GM23338 (cell line): ENCODE results near the gene GALNT16. TPM values are rescaled to one million over a fixed set of nuclear protein-coding genes. Genes with fewer than 3 reads are reported as not detected.
A peak's percentile ranks its signal among the peaks of the same experiment; 100 is the strongest.

ENCODE experiments used
- ATAC-seq: fragments of 200-7000 bp; cut with Tn5 transposase; 3 replicates; pipeline ENCODE4 v1.9.1; 2020
- DNase-seq: peaks from one replicate; pipeline ENCODE4 v3.0.0-alpha.2; 2015; ENCODE audit warnings: low spot score
- H2AFZ ChIP-seq: fragments of 200-600 bp; sonication (generic); 2 replicates; pipeline ENCODE4 v1.8.0; 2016; ENCODE audit warnings: antibody characterized with exemption, mild to moderate bottlenecking, moderate library complexity
- H3F3A ChIP-seq: fragments of 200-600 bp; sonication (generic); replicated peaks from 2 replicates; pipeline ENCODE4 v1.8.0; 2017; ENCODE audit warnings: antibody characterized with exemption, mixed run types, low read depth
- H3K27ac ChIP-seq: fragments of 200-600 bp; sonication (generic); 2 replicates; pipeline ENCODE4 v1.6.1; 2016; ENCODE audit warnings: low read depth
- H3K27me3 ChIP-seq: fragments of 200-600 bp; sonication (generic); 2 replicates; pipeline ENCODE4 v1.8.0; 2016; ENCODE audit warnings: mild to moderate bottlenecking, mixed run types, moderate library complexity; ENCODE audit not compliant: insufficient read depth
- H3K36me3 ChIP-seq: fragments of 200-600 bp; sonication (generic); 2 replicates; pipeline ENCODE4 v1.8.0; 2016; ENCODE audit warnings: mild to moderate bottlenecking; ENCODE audit not compliant: insufficient read depth
- H3K4me1 ChIP-seq: fragments of 200-600 bp; sonication (generic); 2 replicates; pipeline ENCODE4 v1.8.0; 2016; ENCODE audit warnings: mild to moderate bottlenecking, moderate library complexity; ENCODE audit not compliant: insufficient read depth
- H3K4me2 ChIP-seq: fragments of 200-600 bp; sonication (generic); 2 replicates; pipeline ENCODE4 v1.7.1; 2017; ENCODE audit warnings: mixed run types
- H3K4me3 ChIP-seq: fragments of 200-600 bp; sonication (generic); 2 replicates; pipeline ENCODE4 v1.6.1; 2016; ENCODE audit warnings: mixed run types
- H3K79me2 ChIP-seq: fragments of 200-600 bp; sonication (generic); replicated peaks from 2 replicates; pipeline ENCODE4 v1.8.0; 2017; ENCODE audit warnings: mild to moderate bottlenecking; ENCODE audit not compliant: insufficient read depth
- H3K9me2 ChIP-seq: fragments of 200-600 bp; sonication (generic); 2 replicates; pipeline ENCODE4 v1.8.0; 2017; ENCODE audit not compliant: insufficient read depth
- H4K20me1 ChIP-seq: fragments of 200-600 bp; sonication (generic); replicated peaks from 2 replicates; pipeline ENCODE4 v1.8.0; 2017; ENCODE audit warnings: mild to moderate bottlenecking; ENCODE audit not compliant: insufficient read depth
- H3K27ac Mint-ChIP-seq: 2 replicates; pipeline ENCODE4 v1.8.0; 2020; ENCODE audit warnings: inconsistent platforms, mild to moderate bottlenecking, moderate library complexity, mixed read lengths
- H3K27me3 Mint-ChIP-seq: 3 replicates; pipeline ENCODE4 v1.8.0; 2022; ENCODE audit warnings: low read depth, mild to moderate bottlenecking, moderate library complexity, mixed read lengths, inconsistent platforms; ENCODE audit not compliant: insufficient read depth, poor library complexity
- H3K36me3 Mint-ChIP-seq: 3 replicates; pipeline ENCODE4 v1.8.0; 2021; ENCODE audit warnings: low read depth, mild to moderate bottlenecking, inconsistent platforms, moderate library complexity, mixed read lengths
- H3K4me1 Mint-ChIP-seq: 3 replicates; pipeline ENCODE4 v1.8.0; 2020; ENCODE audit warnings: mild to moderate bottlenecking, inconsistent platforms, mixed read lengths
- H3K4me3 Mint-ChIP-seq: 3 replicates; pipeline ENCODE4 v1.8.0; 2021; ENCODE audit warnings: moderate library complexity, mild to moderate bottlenecking, inconsistent platforms, mixed read lengths
- H3K9me3 Mint-ChIP-seq: 3 replicates; pipeline ENCODE4 v1.8.0; 2020; ENCODE audit warnings: moderate library complexity, mild to moderate bottlenecking, inconsistent platforms, mixed read lengths
- CTCF ChIP-seq, 2 experiments: fragments of 200-600 bp in 1 of 2; sonication (generic) in 1 of 2; conservative IDR thresholded peaks; 2 replicates each; pipeline versions ENCODE4 v1.5.1 to v1.6.1; 2016 to 2017; ENCODE audit warnings: antibody characterized with exemption in 2 of 2, low read depth in 2 of 2, mild to moderate bottlenecking in 2 of 2, moderate library complexity in 1 of 2
- EZH2 ChIP-seq: fragments of 200-600 bp; sonication (generic); IDR thresholded peaks from one replicate; pipeline ENCODE4 v1.8.0; 2017; ENCODE audit warnings: antibody characterized with exemption, mild to moderate bottlenecking, low read depth; ENCODE audit not compliant: unreplicated experiment
- JUNB ChIP-seq: IDR thresholded peaks from one replicate; pipeline ENCODE4 v1.6.1; 2016; ENCODE audit warnings: antibody characterized with exemption; ENCODE audit not compliant: unreplicated experiment
- NANOG ChIP-seq: IDR thresholded peaks from 2 replicates; pipeline ENCODE4 v1.6.1; 2016; ENCODE audit warnings: antibody characterized with exemption, borderline replicate concordance
- STAT1 ChIP-seq: IDR thresholded peaks from one replicate; pipeline ENCODE4 v1.6.1; 2016; ENCODE audit warnings: antibody characterized with exemption; ENCODE audit not compliant: unreplicated experiment
- ZNF331 ChIP-seq: fragments of 250-450 bp; sonication (Bioruptor Pico); IDR thresholded peaks from 2 replicates; pipeline ENCODE4 v1.5.0; 2020; ENCODE audit warnings: low read depth, mild to moderate bottlenecking, moderate library complexity
- ZNF462 ChIP-seq: fragments of 250-450 bp; sonication (Bioruptor Pico); IDR thresholded peaks from 2 replicates; pipeline ENCODE4 v1.5.0; 2020; ENCODE audit warnings: mild to moderate bottlenecking, moderate library complexity
- polyA plus RNA-seq: library from polyadenylated mRNA; unstranded; fragments of >200 nt; fragmentation: Nextera tagmentation; extraction: Ambion mirVana; gene quantifications from 2 replicates; pipeline ENCODE4 v1.2.1, GENCODE V29; 2016
- total RNA-seq: library from RNA; depleted of rRNA; stranded (reverse); fragments of >200 nt; shearing (Covaris generic); gene quantifications from 2 replicates; pipeline ENCODE4 v1.2.3, GENCODE V29; 2014

The GALNT16 gene
- total and polyA plus RNA-seq, 2 experiments from 2014 or later = 1.5 to 2.9 TPM

- H3K4me1 ChIP-seq = peaks cover 5% of the 10 kb centered on the region
- Mint-ChIP-seq H3K4me3 (no peak overlapping the region), H3K36me3 (no peaks in the 10 kb centered on the region; the same call in 2 of the 3 replicates), H3K4me1 (peaks cover 32% of the 10 kb centered on the region), H3K9me3 (no peaks in the 10 kb centered on the region), H3K27me3 (peaks cover 15% of the 10 kb centered on the region), H3K27ac (no peak overlapping the region)
- no peak overlapping the region for H2AFZ ChIP-seq
- no peak for DNase-seq
- H3K9me2 ChIP-seq = peaks cover 18% of the 10 kb centered on the region; the same call in 1 of the 2 replicates
- no peak overlapping the region for H3K27ac ChIP-seq
- no peaks in the 10 kb centered on the region for H3K36me3 ChIP-seq
- TF ChIP-seq ZNF331 (CRISPR knock-in tag) (no peak), NANOG (no peak)
- H3K4me2 ChIP-seq = no peak overlapping the region
- no peak for ATAC-seq
- no peaks in the 10 kb centered on the region for H3K27me3 ChIP-seq
- no peaks in the 10 kb centered on the region for H4K20me1 ChIP-seq
- H3F3A ChIP-seq = no peaks in the 10 kb centered on the region
- no peak overlapping the region for H3K4me3 ChIP-seq
- no peaks in the 10 kb centered on the region for H3K79me2 ChIP-seq
These were observed 61.8 kb downstream of the GALNT16 start for GRCh38 chr14:69321601-69322330.

GRCh38 chr14:69323266-69323998 is 63.5 kb downstream of the GALNT16 start:
- H3K4me1 Mint-ChIP-seq = peaks cover 20% of the 10 kb centered on the region
- H3K27ac Mint-ChIP-seq = peak overlapping the region; percentile 53; the same call in 1 of the 2 replicates
- ATAC-seq (peak; percentile 31), DNase-seq (no peak)
- H3K27me3 ChIP-seq = no peaks in the 10 kb centered on the region
- H3K4me1 ChIP-seq = peaks cover 5% of the 10 kb centered on the region; the same call in 1 of the 2 replicates
- no peaks in the 10 kb centered on the region for H3K36me3 ChIP-seq
- no peaks in the 10 kb centered on the region for H4K20me1 ChIP-seq
- no peak overlapping the region for H3K4me3 ChIP-seq
- peak overlapping the region; percentile 32; the same call in 1 of the 2 replicates for H3K27ac ChIP-seq
- H3K27me3 Mint-ChIP-seq = peaks cover 15% of the 10 kb centered on the region
- no peaks in the 10 kb centered on the region; the same call in 2 of the 3 replicates for H3K36me3 Mint-ChIP-seq
- H3K79me2 ChIP-seq = no peaks in the 10 kb centered on the region
- H2AFZ ChIP-seq = no peak overlapping the region; the same call in 1 of the 2 replicates
- H3F3A ChIP-seq = no peaks in the 10 kb centered on the region
- peaks cover 11% of the 10 kb centered on the region; the same call in 1 of the 2 replicates for H3K9me2 ChIP-seq
- H3K4me2 ChIP-seq = peak overlapping the region; percentile 58
- no peaks in the 10 kb centered on the region for H3K9me3 Mint-ChIP-seq
- no peak overlapping the region; the same call in 2 of the 3 replicates for H3K4me3 Mint-ChIP-seq
- TF ChIP-seq ZNF462 (CRISPR knock-in tag) (no peak), STAT1 (no peak), CTCF (conservative IDR thresholded peaks at IDR 0.05; ENCODE audit: low read depth in 2 of 2) (no peak), ZNF331 (CRISPR knock-in tag) (no peak), NANOG (no peak), JUNB (no peak), EZH2 (no peak)
